OCI-LY1 (cell line): Measurements from ENCODE around the gene S100G.

Experiments
- EZH2 ChIP-seq: fragments of 200-600 bp; sonication (generic), shearing (Covaris generic); IDR thresholded peaks from 2 replicates; pipeline ENCODE4 v1.8.0; 2017; ENCODE audit warnings: borderline replicate concordance, mixed run types, mild to moderate bottlenecking, antibody characterized with exemption, low read length, moderate library complexity, mixed read lengths
- TF ChIP-seq, protein P1 (sequence below): fragments of 200-600 bp; sonication (generic), shearing (Covaris generic); IDR thresholded peaks from 2 replicates; pipeline ENCODE4 v1.5.1; 2017; ENCODE audit warnings: mild to moderate bottlenecking, antibody characterized with exemption, low read length, moderate library complexity, mixed read lengths

DNA sequence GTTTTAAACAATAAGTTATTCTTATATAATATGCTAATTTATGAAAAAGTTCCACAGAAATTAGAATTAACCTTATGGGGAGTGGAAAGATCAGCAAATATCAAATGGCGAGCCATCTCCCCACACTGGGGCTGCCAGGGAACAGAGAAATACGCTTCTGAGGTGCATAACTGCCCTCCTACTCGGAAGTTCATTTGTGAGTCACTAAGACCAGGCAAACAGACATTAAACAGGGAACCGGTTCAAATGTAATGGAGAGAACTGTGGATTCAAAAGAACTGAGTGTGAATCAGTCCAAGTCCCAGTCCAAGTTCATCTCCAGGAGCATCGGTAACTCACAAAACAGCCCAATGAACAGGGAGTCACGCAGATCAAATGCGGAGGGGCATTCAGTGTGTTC lies 11.4 kb upstream of the S100G start:
- no peak for TF ChIP-seq EZH2
- TF ChIP-seq, protein P1, sequence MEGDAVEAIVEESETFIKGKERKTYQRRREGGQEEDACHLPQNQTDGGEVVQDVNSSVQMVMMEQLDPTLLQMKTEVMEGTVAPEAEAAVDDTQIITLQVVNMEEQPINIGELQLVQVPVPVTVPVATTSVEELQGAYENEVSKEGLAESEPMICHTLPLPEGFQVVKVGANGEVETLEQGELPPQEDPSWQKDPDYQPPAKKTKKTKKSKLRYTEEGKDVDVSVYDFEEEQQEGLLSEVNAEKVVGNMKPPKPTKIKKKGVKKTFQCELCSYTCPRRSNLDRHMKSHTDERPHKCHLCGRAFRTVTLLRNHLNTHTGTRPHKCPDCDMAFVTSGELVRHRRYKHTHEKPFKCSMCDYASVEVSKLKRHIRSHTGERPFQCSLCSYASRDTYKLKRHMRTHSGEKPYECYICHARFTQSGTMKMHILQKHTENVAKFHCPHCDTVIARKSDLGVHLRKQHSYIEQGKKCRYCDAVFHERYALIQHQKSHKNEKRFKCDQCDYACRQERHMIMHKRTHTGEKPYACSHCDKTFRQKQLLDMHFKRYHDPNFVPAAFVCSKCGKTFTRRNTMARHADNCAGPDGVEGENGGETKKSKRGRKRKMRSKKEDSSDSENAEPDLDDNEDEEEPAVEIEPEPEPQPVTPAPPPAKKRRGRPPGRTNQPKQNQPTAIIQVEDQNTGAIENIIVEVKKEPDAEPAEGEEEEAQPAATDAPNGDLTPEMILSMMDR = no peak
